ENCODE data around the gene KIAA0319L. TPM values are rescaled to one million over a fixed set of nuclear protein-coding genes. Genes with fewer than 3 reads are reported as not detected.

The KIAA0319L gene
- total RNA-seq, 2 donors from 2014 or later = 74.0 to 84.4 TPM

Other genes with a start within 250 kb of the KIAA0319L start
- gene NCDN, start 396 bp upstream of the KIAA0319L start, total RNA-seq = 10 to 100 TPM in 1 of 2 donors, 1 to 10 TPM in 1; 8.6 to 11.2 TPM
- gene TFAP2E, start 15.9 kb upstream of the KIAA0319L start, total RNA-seq = 1 to 10 TPM in 1 of 2 donors, under 1 TPM in 1; 0.75 to 1.1 TPM
- gene PSMB2, start 84.1 kb upstream of the KIAA0319L start, total RNA-seq = 10 to 100 TPM; 40.2 to 49.1 TPM
- gene C1orf216, start 161.5 kb upstream of the KIAA0319L start, total RNA-seq = 1 to 10 TPM; 1.9 to 3.1 TPM
- gene CLSPN, start 212.6 kb upstream of the KIAA0319L start, total RNA-seq = 1 to 10 TPM; 1.9 to 4.3 TPM